Neural progenitor cell (in vitro differentiated cells): ENCODE measurements around the gene MED20. TPM values are rescaled to one million over a fixed set of nuclear protein-coding genes. Genes with fewer than 3 reads are reported as not detected.

Experiments
- DNase-seq: peaks from one replicate; pipeline ENCODE4 v3.0.0-alpha.2; 2016; ENCODE audit warnings: low spot score
- H2AFZ ChIP-seq: fragments of 200-600 bp; sonication (generic); replicated peaks from 2 replicates; pipeline ENCODE4 v1.6.1; 2016; ENCODE audit warnings: antibody characterized with exemption
- H3F3A ChIP-seq: fragments of 200-600 bp; sonication (generic); 2 replicates; pipeline ENCODE4 v1.6.1; 2016; ENCODE audit warnings: antibody characterized with exemption, low read depth
- H3K27ac ChIP-seq: fragments of 200-600 bp; sonication (generic); 2 replicates; pipeline ENCODE4 v1.5.1; 2016; ENCODE audit warnings: mild to moderate bottlenecking
- H3K27me3 ChIP-seq: fragments of 200-600 bp; sonication (generic); 2 replicates; pipeline ENCODE4 v1.6.1; 2016; ENCODE audit warnings: mild to moderate bottlenecking, moderate library complexity
- H3K36me3 ChIP-seq: fragments of 200-600 bp; sonication (generic); 2 replicates; pipeline ENCODE4 v1.5.1; 2016
- H3K4me1 ChIP-seq: fragments of 200-600 bp; sonication (generic); 2 replicates; pipeline ENCODE4 v1.6.1; 2016; ENCODE audit warnings: mixed run types
- H3K4me2 ChIP-seq: fragments of 200-600 bp; sonication (generic); 2 replicates; pipeline ENCODE4 v1.6.1; 2016
- H3K4me3 ChIP-seq: fragments of 200-600 bp; sonication (generic); 2 replicates; pipeline ENCODE4 v1.5.1; 2016
- H3K79me2 ChIP-seq: fragments of 200-600 bp; sonication (generic); 2 replicates; pipeline ENCODE4 v1.6.1; 2016; ENCODE audit warnings: low read depth
- H3K9ac ChIP-seq: fragments of 200-600 bp; sonication (generic); 2 replicates; pipeline ENCODE4 v1.6.1; 2016
- H3K9me3 ChIP-seq: fragments of 200-600 bp; sonication (generic); 2 replicates; pipeline ENCODE4 v1.5.1; 2016; ENCODE audit warnings: low read depth
- H4K20me1 ChIP-seq: fragments of 200-600 bp; sonication (generic); 2 replicates; pipeline ENCODE4 v1.6.1; 2016; ENCODE audit warnings: low read depth
- H3K27ac Mint-ChIP-seq: 3 replicates; pipeline ENCODE4 v1.8.0; 2021; ENCODE audit warnings: mixed read lengths
- H3K27me3 Mint-ChIP-seq: 2 replicates; pipeline ENCODE4 v1.8.0; 2022; ENCODE audit warnings: low read depth, mild to moderate bottlenecking, inconsistent platforms, moderate library complexity, mixed read lengths; ENCODE audit not compliant: insufficient read depth
- H3K36me3 Mint-ChIP-seq: 3 replicates; pipeline ENCODE4 v1.8.0; 2021; ENCODE audit warnings: mixed read lengths
- H3K4me1 Mint-ChIP-seq: 3 replicates; pipeline ENCODE4 v1.8.0; 2021; ENCODE audit warnings: mixed read lengths
- H3K4me3 Mint-ChIP-seq: 3 replicates; pipeline ENCODE4 v1.8.0; 2021; ENCODE audit warnings: mild to moderate bottlenecking, moderate library complexity, mixed read lengths
- H3K9me3 Mint-ChIP-seq: 3 replicates; pipeline ENCODE4 v1.8.0; 2020; ENCODE audit warnings: mixed read lengths
- CTCF ChIP-seq: fragments of 200-600 bp; sonication (generic); IDR thresholded peaks from 2 replicates; pipeline ENCODE4 v1.5.1; 2017; ENCODE audit warnings: antibody characterized with exemption, mild to moderate bottlenecking
- EZH2 ChIP-seq: fragments of 200-600 bp; sonication (generic); IDR thresholded peaks from 2 replicates; pipeline ENCODE4 v1.6.1; 2017; ENCODE audit warnings: antibody characterized with exemption, mild to moderate bottlenecking, moderate library complexity
- EZH2phosphoT487 ChIP-seq: fragments of 200-600 bp; sonication (generic); IDR thresholded peaks from 2 replicates; pipeline ENCODE4 v1.6.1; 2017; ENCODE audit warnings: antibody characterized with exemption
- total RNA-seq: library from RNA; depleted of rRNA; stranded (reverse); fragments of >200 nt; gene quantifications from 2 replicates; pipeline ENCODE4 v1.2.3, GENCODE V29; 2015; ENCODE audit warnings: low replicate concordance

The MED20 gene
- total RNA-seq, 1 donor from 2014 or later = 29.4 TPM

- H3K9ac ChIP-seq = peak overlapping the region; percentile 15
- peaks cover 29% of the 10 kb centered on the region for H4K20me1 ChIP-seq
- Mint-ChIP-seq H3K36me3 (no peaks in the 10 kb centered on the region), H3K4me3 (no peak overlapping the region), H3K27me3 (no peaks in the 10 kb centered on the region), H3K9me3 (no peaks in the 10 kb centered on the region), H3K4me1 (peaks cover 12% of the 10 kb centered on the region), H3K27ac (peak overlapping the region; percentile 86)
- H3K79me2 ChIP-seq = peaks cover 39% of the 10 kb centered on the region
- TF ChIP-seq CTCF (no peak), EZH2phosphoT487 (no peak), EZH2 (no peak)
- no peaks in the 10 kb centered on the region for H3K36me3 ChIP-seq
- no peaks in the 10 kb centered on the region for H3K27me3 ChIP-seq
- DNase-seq = no peak
- peaks cover 38% of the 10 kb centered on the region for H3F3A ChIP-seq
- H2AFZ ChIP-seq = peak overlapping the region; percentile 70
- peak overlapping the region; percentile 79 for H3K4me2 ChIP-seq
- H3K27ac ChIP-seq = peak overlapping the region; percentile 85
- H3K4me3 ChIP-seq = peak overlapping the region; percentile 72
- H3K4me1 ChIP-seq = peaks cover 30% of the 10 kb centered on the region
- no peaks in the 10 kb centered on the region for H3K9me3 ChIP-seq
Measured at GRCh38 chr6:41896281-41896680, 24.7 kb downstream of the MED20 start.

GRCh38 chr6:41895300-41896233 lies 25.4 kb downstream of the MED20 start, which contains the start of gene USP49:
USP49 (minus strand) TSS chr6:41895375; CDS start chr6:41806983, 88,392 bp downstream.
- Mint-ChIP-seq H3K27me3 (no peaks in the 10 kb centered on the region), H3K9me3 (no peaks in the 10 kb centered on the region), H3K4me1 (peaks cover 12% of the 10 kb centered on the region), H3K27ac (peak within 1 kb of the TSS; percentile 86), H3K36me3 (no peaks in the 10 kb centered on the region), H3K4me3 (no peak within 1 kb of the TSS)
- DNase-seq = peak; percentile 98
- no peaks in the 10 kb centered on the region for H3K36me3 ChIP-seq
- H3K4me3 ChIP-seq = peak within 1 kb of the TSS; percentile 72
- peaks cover 46% of the 10 kb centered on the region for H3K79me2 ChIP-seq
- H2AFZ ChIP-seq = peak within 1 kb of the TSS; percentile 70
- no peaks in the 10 kb centered on the region for H3K9me3 ChIP-seq
- H3K27me3 ChIP-seq = no peaks in the 10 kb centered on the region
- peak within 1 kb of the TSS; percentile 64 for H3K9ac ChIP-seq
- peak within 1 kb of the TSS; percentile 93 for H3K27ac ChIP-seq
- TF ChIP-seq EZH2phosphoT487 (no peak), EZH2 (no peak), CTCF (peak; percentile 5)
- peak within 1 kb of the TSS; percentile 98 for H3K4me2 ChIP-seq
- peaks cover 37% of the 10 kb centered on the region for H3K4me1 ChIP-seq
- peaks cover 33% of the 10 kb centered on the region for H4K20me1 ChIP-seq
- peaks cover 38% of the 10 kb centered on the region for H3F3A ChIP-seq

GRCh38 chr6:41894366-41895299 lies 26.3 kb downstream of the MED20 start:
- Histone ChIP-seq H3F3A (peaks cover 39% of the 10 kb centered on the region), H3K9me3 (no peaks in the 10 kb centered on the region), H3K9ac (peak overlapping the region; percentile 64), H4K20me1 (peaks cover 33% of the 10 kb centered on the region), H3K27ac (peak overlapping the region; percentile 93), H3K4me3 (peak overlapping the region; percentile 72), H3K79me2 (peaks cover 55% of the 10 kb centered on the region), H3K27me3 (no peaks in the 10 kb centered on the region), H3K36me3 (no peaks in the 10 kb centered on the region), H3K4me2 (peak overlapping the region; percentile 98), H2AFZ (peak overlapping the region; percentile 61), H3K4me1 (peaks cover 38% of the 10 kb centered on the region)
- Mint-ChIP-seq H3K36me3 (no peaks in the 10 kb centered on the region), H3K4me3 (no peak overlapping the region), H3K9me3 (no peaks in the 10 kb centered on the region), H3K4me1 (peaks cover 12% of the 10 kb centered on the region), H3K27me3 (no peaks in the 10 kb centered on the region), H3K27ac (no peak overlapping the region)
- TF ChIP-seq EZH2 = no peak
- TF ChIP-seq EZH2phosphoT487 = no peak
- no peak for TF ChIP-seq CTCF
- peak; percentile 46 for DNase-seq
